Esophagus squamous epithelium (tissue), 5 donors: ENCODE results near the gene CCNE1. TPM values are rescaled to one million over a fixed set of nuclear protein-coding genes. Genes with fewer than 3 reads are reported as not detected.
"Not testable (repeated sequence)": the region's sequence is repeated elsewhere in the genome, so short reads cannot be mapped to it uniquely, and the experiment has no call there.

Experiments
- DNase-seq: peaks from one replicate; lab custom pipeline; 2025; lab: John Stamatoyannopoulos, UW
- H3K27ac ChIP-seq, 4 donors: fragments of 200-600 bp; sonication (generic); one replicate each; pipeline ENCODE4 v1.5.1; 2016 to 2019; ENCODE audit warnings: mild to moderate bottlenecking in 1 of 4
- H3K27me3 ChIP-seq, 4 donors: fragments of 200-600 bp; sonication (generic); 1 replicate in 3 of 4; 2 replicates in 1 of 4; pipeline versions ENCODE4 v1.5.1 to v1.6.0; 2017 to 2021; ENCODE audit warnings: antibody characterized with exemption in 1 of 4
- H3K36me3 ChIP-seq, 3 donors: fragments of 200-600 bp; sonication (generic); one replicate each; pipeline ENCODE4 v1.5.1; 2016 to 2019
- H3K4me1 ChIP-seq, 3 donors: fragments of 200-600 bp; sonication (generic); one replicate each; pipeline ENCODE4 v1.5.1; 2017 to 2019
- H3K4me3 ChIP-seq, 4 donors: fragments of 200-600 bp; sonication (generic); 1 replicate in 3 of 4; 2 replicates in 1 of 4; pipeline ENCODE4 v1.5.1; 2016 to 2019; ENCODE audit warnings: mild to moderate bottlenecking in 2 of 4, moderate library complexity in 1 of 4
- H3K9me3 ChIP-seq, 3 donors: fragments of 200-600 bp; sonication (generic); one replicate each; pipeline ENCODE4 v1.5.1; 2016 to 2019
- CTCF ChIP-seq, 6 experiments: fragments of 450-650 bp in 4 of 6; fragments of 200-600 bp in 2 of 6; sonication (generic) in 2 of 6; IDR thresholded peaks; one replicate each; pipeline ENCODE4 v1.5.1; 2016 to 2019; ENCODE audit warnings: antibody characterized with exemption in 6 of 6, mild to moderate bottlenecking in 4 of 6, moderate library complexity in 4 of 6
- POLR2A ChIP-seq, 4 donors: fragments of 450-650 bp; IDR thresholded peaks; one replicate each; pipeline ENCODE4 v1.6.1; 2017; ENCODE audit warnings: antibody characterized with exemption in 4 of 4, mild to moderate bottlenecking in 4 of 4, moderate library complexity in 3 of 4
- WGBS, 2 donors: methylation state at CpG; one replicate each; pipeline ENCODE4 v1.1.5; 2018; 5-methylcytosine and 5-hydroxymethylcytosine counted together
- intact Hi-C: fragments of 100-400 bp; cut with DNase I; formaldehyde crosslinking; loops from one replicate; pipeline ENCODE4 v1.15.0; 2022
- total RNA-seq, 4 donors: library from RNA; depleted of rRNA; stranded (reverse); fragments of >200 nt; gene quantifications; one replicate each; pipeline ENCODE4 v1.1.0, GENCODE V29; 2016
- donor health status: DM: yes; HTN: yes; CAD: no.

Gene CCNE1
- total RNA-seq, 4 donors from 2014 or later: 3.2 to 9.4 (median 5.4) TPM

DNA sequence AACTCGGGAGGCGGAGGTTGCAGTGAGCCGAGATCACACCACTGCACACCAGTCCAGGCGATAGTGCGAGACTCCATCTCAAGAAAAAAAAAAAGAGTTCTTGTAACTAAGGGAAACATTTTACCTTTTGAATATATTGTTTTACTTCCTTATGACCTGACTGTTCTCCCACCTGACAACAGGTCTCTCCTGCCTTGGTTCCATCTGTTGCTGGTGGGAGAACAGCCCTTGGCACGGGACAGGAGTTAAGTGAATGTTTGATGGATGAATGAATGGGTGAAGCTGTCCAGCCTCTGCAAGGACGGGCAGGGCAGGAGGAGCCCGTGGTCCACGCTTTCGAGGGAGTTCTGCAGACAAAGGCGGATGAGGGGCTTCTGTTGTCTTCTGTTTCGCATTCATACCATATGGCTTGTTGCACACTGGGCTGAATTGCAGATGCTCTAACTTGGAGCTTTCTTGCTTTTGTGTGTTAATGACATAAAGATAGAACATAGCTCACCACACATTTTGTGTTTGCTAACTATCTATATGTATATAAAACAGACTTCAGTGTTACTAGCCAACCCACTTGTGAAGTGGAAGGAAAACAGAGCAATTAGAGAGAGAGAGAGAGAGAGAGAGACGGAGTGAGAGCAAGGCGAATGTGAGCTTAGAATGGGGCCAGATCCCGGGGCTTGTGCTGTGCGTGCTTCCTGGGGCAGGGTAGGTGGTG, 16.2 kb upstream of the CCNE1 start:
- Histone ChIP-seq H3K4me3 (no peak overlapping the region), H3K9me3 (no peaks in the 10 kb centered on the region), H3K27ac (no peak overlapping the region), H3K4me1 (no peaks in the 10 kb centered on the region), H3K36me3 (no peaks in the 10 kb centered on the region), H3K27me3 (no peaks in the 10 kb centered on the region)
- TF ChIP-seq CTCF (IDR thresholded peaks at IDR 0.05) (no peak), POLR2A (IDR thresholded peaks at IDR 0.05) (no peak)
- 71 to 79% methylated on average over 16 of the region's 16 CpGs for WGBS, 2 donors
- intact Hi-C loops: no loop called here
- no peak for DNase-seq

DNA sequence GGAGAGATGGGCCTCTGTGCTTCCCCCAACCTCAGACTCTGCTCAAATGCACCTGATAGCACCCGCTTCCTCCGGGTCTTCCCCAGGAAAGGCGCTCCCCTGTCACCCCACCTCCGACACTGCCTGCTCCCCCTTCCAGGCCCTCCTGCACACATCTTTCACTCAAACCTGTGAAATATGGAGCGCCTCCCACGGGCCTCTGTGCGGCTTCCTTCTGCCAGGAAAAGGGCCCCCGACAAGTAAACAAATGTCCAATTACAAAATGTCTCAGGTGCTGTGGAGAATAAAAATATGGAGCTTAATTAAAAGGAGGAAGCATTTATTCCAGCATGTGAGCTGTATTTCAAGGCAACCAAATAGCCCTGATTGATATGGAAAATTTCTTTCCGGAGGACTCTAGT, 15.6 kb upstream of the CCNE1 start:
- H3K36me3 ChIP-seq: no peaks in the 10 kb centered on the region
- intact Hi-C loops: no loop called here
- H3K27ac ChIP-seq: no peak overlapping the region
- TF ChIP-seq CTCF (IDR thresholded peaks at IDR 0.05): no peak
- no peak for TF ChIP-seq POLR2A (IDR thresholded peaks at IDR 0.05)
- no peak overlapping the region for H3K4me3 ChIP-seq
- WGBS, 2 donors: 47 to 55% methylated on average over 9 of the region's 9 CpGs
- no peaks in the 10 kb centered on the region for H3K27me3 ChIP-seq
- H3K9me3 ChIP-seq: no peaks in the 10 kb centered on the region
- no peaks in the 10 kb centered on the region for H3K4me1 ChIP-seq
- DNase-seq: no peak

- TF ChIP-seq CTCF (IDR thresholded peaks at IDR 0.05) (no peak), POLR2A (IDR thresholded peaks at IDR 0.05) (no peak)
- intact Hi-C loops: no loop called here
- H3K4me3 ChIP-seq: no peak overlapping the region
- 61 to 62% methylated on average over 9 of the region's 9 CpGs for WGBS, 2 donors
- H3K27me3 ChIP-seq: no peaks in the 10 kb centered on the region
- H3K9me3 ChIP-seq: no peaks in the 10 kb centered on the region
- no peaks in the 10 kb centered on the region for H3K36me3 ChIP-seq
- H3K27ac ChIP-seq: no peak overlapping the region
- no peak for DNase-seq
- no peaks in the 10 kb centered on the region for H3K4me1 ChIP-seq
Measured at GRCh38 chr19:29798774-29799497, 12.9 kb upstream of the CCNE1 start.

GRCh38 chr19:29800100-29800825, 11.5 kb upstream of the CCNE1 start:
- Histone ChIP-seq H3K4me3 (no peak overlapping the region), H3K36me3 (no peaks in the 10 kb centered on the region), H3K9me3 (no peaks in the 10 kb centered on the region), H3K4me1 (no peaks in the 10 kb centered on the region), H3K27ac (no peak overlapping the region), H3K27me3 (no peaks in the 10 kb centered on the region)
- intact Hi-C loops: no loop called here
- DNase-seq: no peak
- WGBS, 2 donors: 56 to 62% methylated on average over 11 to 12 of the region's 12 CpGs
- TF ChIP-seq POLR2A (IDR thresholded peaks at IDR 0.05): no peak
- TF ChIP-seq CTCF (IDR thresholded peaks at IDR 0.05): no peak

- H3K4me1 ChIP-seq, intact Hi-C loops, H3K27ac ChIP-seq, H3K36me3 ChIP-seq, DNase-seq, H3K27me3 ChIP-seq, H3K4me3 ChIP-seq, H3K9me3 ChIP-seq: not testable (repeated sequence)
- WGBS, 2 donors: 71 to 79% methylated on average over 7 to 11 of the region's 13 CpGs
Measured at GRCh38 chr19:29803951-29804350, 7.8 kb upstream of the CCNE1 start.
